Measurements from ENCODE around the gene NFXL1. TPM values are rescaled to one million over a fixed set of nuclear protein-coding genes. Genes with fewer than 3 reads are reported as not detected.

The NFXL1 gene
- total RNA-seq, 4 donors from 2014 or later, result 10.8 to 21.6 (median 16.3) TPM

GRCh38 chr4:47862297-47862696 lies 52.1 kb downstream of the NFXL1 start:
- Histone ChIP-seq H3K36me3 (peaks cover 7% of the 10 kb centered on the region), H3K4me1 (no peaks in the 10 kb centered on the region), H3K9me3 (no peaks in the 10 kb centered on the region), H3K27ac (no peak overlapping the region), H3K4me3 (no peak overlapping the region), H3K27me3 (no peaks in the 10 kb centered on the region)
- no peak for DNase-seq (ENCODE audit: low spot score in 2 of 2)
- TF ChIP-seq POLR2AphosphoS5 (IDR thresholded peaks at IDR 0.05) (no peak), POLR2A (IDR thresholded peaks at IDR 0.05) (no peak), EP300 (IDR thresholded peaks at IDR 0.05) (no peak), CTCF (IDR thresholded peaks at IDR 0.05) (no peak)
- 99% methylated on average over 3 of the region's 3 CpGs for WGBS

- no peaks in the 10 kb centered on the region for H3K9me3 ChIP-seq
- no peak overlapping the region for H3K4me3 ChIP-seq
- TF ChIP-seq CTCF (IDR thresholded peaks at IDR 0.05), result no peak
- no peak for TF ChIP-seq POLR2A (IDR thresholded peaks at IDR 0.05)
- no peak for TF ChIP-seq POLR2AphosphoS5 (IDR thresholded peaks at IDR 0.05)
- no peak for TF ChIP-seq EP300 (IDR thresholded peaks at IDR 0.05)
- no peak overlapping the region for H3K27ac ChIP-seq
- WGBS, result 98% methylated on average over 1 of the region's 1 CpG
- H3K4me1 ChIP-seq, result no peaks in the 10 kb centered on the region
- no peak for DNase-seq (ENCODE audit: low spot score in 2 of 2)
- no peaks in the 10 kb centered on the region for H3K36me3 ChIP-seq
- H3K27me3 ChIP-seq, result no peaks in the 10 kb centered on the region
Measured at GRCh38 chr4:47860305-47860704, 54.1 kb downstream of the NFXL1 start.

- no peak overlapping the region for H3K4me3 ChIP-seq
- H3K27ac ChIP-seq, result no peak overlapping the region
- 79% methylated on average over 2 of the region's 2 CpGs for WGBS
- H3K4me1 ChIP-seq, result peaks cover 8% of the 10 kb centered on the region
- DNase-seq (ENCODE audit: low spot score in 2 of 2), result no peak
- H3K36me3 ChIP-seq, result no peaks in the 10 kb centered on the region
- H3K27me3 ChIP-seq, result no peaks in the 10 kb centered on the region
- TF ChIP-seq CTCF (IDR thresholded peaks at IDR 0.05) (no peak), POLR2A (IDR thresholded peaks at IDR 0.05) (no peak), POLR2AphosphoS5 (IDR thresholded peaks at IDR 0.05) (no peak), EP300 (IDR thresholded peaks at IDR 0.05) (no peak)
- no peaks in the 10 kb centered on the region for H3K9me3 ChIP-seq
Measured at GRCh38 chr4:47858006-47858405, 56.4 kb downstream of the NFXL1 start.

- no peaks in the 10 kb centered on the region for H3K27me3 ChIP-seq
- no peak overlapping the region for H3K4me3 ChIP-seq
- H3K4me1 ChIP-seq, result peaks cover 16% of the 10 kb centered on the region
- H3K27ac ChIP-seq, result no peak overlapping the region
- no peak for DNase-seq (ENCODE audit: low spot score in 2 of 2)
- 78% methylated on average over 1 of the region's 1 CpG for WGBS
- H3K9me3 ChIP-seq, result no peaks in the 10 kb centered on the region
- H3K36me3 ChIP-seq, result no peaks in the 10 kb centered on the region
- TF ChIP-seq EP300 (IDR thresholded peaks at IDR 0.05), result no peak
- TF ChIP-seq POLR2A (IDR thresholded peaks at IDR 0.05), result no peak
- TF ChIP-seq POLR2AphosphoS5 (IDR thresholded peaks at IDR 0.05), result no peak
- no peak for TF ChIP-seq CTCF (IDR thresholded peaks at IDR 0.05)
Measured at GRCh38 chr4:47856713-47857112, 57.7 kb downstream of the NFXL1 start.

- no peaks in the 10 kb centered on the region for H3K36me3 ChIP-seq
- H3K27me3 ChIP-seq, result no peaks in the 10 kb centered on the region
- 87% methylated on average over 2 of the region's 2 CpGs for WGBS
- no peak overlapping the region for H3K4me3 ChIP-seq
- peaks cover 16% of the 10 kb centered on the region for H3K4me1 ChIP-seq
- peak in 1 of 2 donors; percentile 69 for DNase-seq (ENCODE audit: low spot score in 2 of 2)
- TF ChIP-seq POLR2AphosphoS5 (IDR thresholded peaks at IDR 0.05), result peak in 1 of 3 donors; percentile 63
- no peak for TF ChIP-seq EP300 (IDR thresholded peaks at IDR 0.05)
- H3K9me3 ChIP-seq, result no peaks in the 10 kb centered on the region
- H3K27ac ChIP-seq, result peak overlapping the region; percentile 80
Measured at GRCh38 chr4:47855350-47855749, 59.0 kb downstream of the NFXL1 start.

- Histone ChIP-seq H3K27ac (peak overlapping the region; percentile 80), H3K4me1 (peaks cover 16% of the 10 kb centered on the region), H3K27me3 (no peaks in the 10 kb centered on the region), H3K36me3 (peaks cover 7% of the 10 kb centered on the region), H3K4me3 (no peak overlapping the region), H3K9me3 (no peaks in the 10 kb centered on the region)
- TF ChIP-seq EP300 (IDR thresholded peaks at IDR 0.05) (no peak), POLR2A (IDR thresholded peaks at IDR 0.05) (no peak), CTCF (IDR thresholded peaks at IDR 0.05) (no peak), POLR2AphosphoS5 (IDR thresholded peaks at IDR 0.05) (no peak)
- DNase-seq (ENCODE audit: low spot score in 2 of 2), result no peak
- WGBS, result 48% methylated on average over 1 of the region's 1 CpG
Measured at GRCh38 chr4:47852136-47852535, 62.2 kb downstream of the NFXL1 start.
